GM19043 (cell line): ENCODE results near the gene DNAJA3.

ENCODE experiments used
- ATAC-seq: cut with Tn5 transposase; IDR thresholded peaks from one replicate; pipeline ENCODE4 v1.9.1; 2021; ENCODE audit warnings: low read depth; ENCODE audit not compliant: unreplicated experiment

DNAJA3 gene

DNA sequence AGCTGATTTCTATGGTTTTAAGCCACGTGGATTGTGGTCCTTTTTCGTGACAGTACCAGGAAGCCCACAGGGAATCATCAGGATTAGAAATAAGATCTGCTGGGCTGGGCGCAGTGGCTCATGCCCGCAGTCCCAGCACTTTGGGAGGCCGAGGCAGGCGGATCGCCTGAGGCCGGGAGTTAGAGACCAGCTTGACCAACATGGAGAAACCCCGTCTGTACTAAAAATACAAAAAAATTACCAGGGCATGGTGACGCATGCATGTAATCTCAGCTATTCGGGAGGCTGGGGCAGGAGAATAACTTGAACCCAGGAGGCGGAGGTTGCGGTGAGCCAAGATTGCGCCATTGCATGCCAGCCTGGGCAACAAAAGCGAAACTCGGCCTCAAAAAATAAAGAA is 42.2 kb downstream of the DNAJA3 start:
- no peak for ATAC-seq

DNA sequence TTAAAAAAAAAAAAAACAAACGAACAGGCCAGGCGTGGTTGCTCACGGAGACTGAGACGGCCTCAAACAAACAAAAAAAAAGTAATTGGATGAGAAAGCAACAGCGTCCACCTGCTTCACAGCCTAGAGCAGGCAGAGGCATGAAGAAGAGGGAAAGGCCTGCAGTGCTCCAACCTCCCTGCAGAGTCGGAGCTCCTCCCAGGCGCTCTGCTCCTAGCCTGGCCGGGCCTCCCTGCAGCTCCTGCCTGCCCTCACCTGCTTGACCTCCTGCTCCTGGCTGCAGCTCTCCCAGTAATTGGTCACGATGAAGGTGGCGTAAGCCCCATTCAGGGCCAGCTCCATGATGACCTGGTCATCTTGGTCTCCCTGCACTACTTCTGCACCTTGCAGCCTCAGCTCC is 43.3 kb downstream of the DNAJA3 start:
- no peak for ATAC-seq

DNA sequence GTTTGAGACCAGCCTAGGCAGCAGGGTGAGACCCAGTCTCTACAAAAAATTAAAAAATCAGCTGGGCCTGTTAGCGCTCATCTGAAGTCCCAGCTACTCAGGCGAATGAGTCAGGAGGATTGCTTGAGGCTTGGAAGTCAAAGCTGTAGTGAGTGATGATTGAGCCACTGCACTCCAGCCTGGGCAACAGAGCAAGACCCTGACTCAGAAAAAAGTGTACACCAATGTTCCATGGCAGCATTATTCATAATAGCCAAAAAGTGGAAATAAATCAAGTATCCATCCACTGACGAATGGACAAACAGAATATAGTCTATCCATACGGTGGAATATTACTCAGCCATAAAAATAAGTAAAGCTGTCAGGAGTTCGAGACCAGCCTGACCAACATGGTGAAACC is 46.2 kb downstream of the DNAJA3 start:
- ATAC-seq = no peak

DNA sequence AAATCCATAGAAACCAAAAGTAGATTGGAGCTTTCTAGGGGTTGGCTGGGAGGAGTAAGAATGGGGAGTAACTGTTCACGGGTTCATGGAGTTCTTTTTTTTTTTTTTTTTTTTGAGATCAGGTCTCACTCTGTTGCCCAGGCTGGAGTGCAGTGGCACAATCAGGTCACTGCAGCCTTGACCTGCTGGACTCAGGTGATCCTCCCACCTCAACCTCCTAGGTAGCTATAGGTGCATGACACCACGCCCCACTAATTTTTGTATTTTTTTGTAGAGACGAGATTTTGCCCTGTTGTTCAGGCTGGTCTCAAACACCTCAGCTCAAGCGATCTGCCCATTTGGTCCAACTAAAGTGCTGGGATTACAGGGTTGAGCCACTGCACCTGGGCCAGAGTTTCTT is 47.2 kb downstream of the DNAJA3 start:
- ATAC-seq = no peak

DNA sequence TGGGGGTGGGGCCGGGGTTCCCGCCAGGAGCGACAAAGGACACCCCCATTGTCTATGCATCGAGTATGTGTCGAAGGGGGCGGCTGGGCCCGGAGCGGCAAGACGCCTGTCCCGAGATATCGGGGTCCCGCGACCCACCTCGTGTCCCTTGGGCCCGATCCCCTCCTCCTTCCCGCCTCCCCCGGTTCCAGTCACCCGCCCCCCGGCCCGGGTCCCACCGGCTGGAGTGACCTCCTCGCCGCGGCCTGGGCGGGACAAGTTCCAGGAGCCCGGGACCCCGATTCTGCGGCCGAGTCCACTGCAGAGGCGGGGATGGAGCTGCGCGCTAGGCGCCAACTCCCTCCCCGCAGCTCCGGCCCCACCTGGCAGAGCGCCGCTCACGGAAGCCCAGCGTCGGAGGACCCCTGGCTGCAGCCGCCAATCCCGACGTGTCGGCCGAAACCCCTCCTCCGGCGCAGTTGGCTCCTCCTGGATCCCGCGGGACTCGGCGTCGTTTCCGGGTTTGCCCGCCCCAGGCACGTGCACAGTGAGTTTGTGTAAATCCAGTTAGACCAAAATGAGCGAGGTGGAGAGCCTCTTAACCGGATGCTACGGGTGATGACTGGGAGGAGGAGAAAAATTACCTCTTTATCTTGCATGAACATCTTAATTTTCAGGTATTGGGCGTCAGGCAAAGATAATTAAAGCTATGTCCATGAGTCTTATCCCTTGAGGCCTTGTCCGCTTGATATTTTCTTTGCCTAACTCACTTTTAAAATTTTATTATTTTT is 48.7 kb downstream of the DNAJA3 start, which contains the start of gene NMRAL1:
NMRAL1 (minus strand) TSS at position 434 of the 770 bp plus-strand sequence. CDS start 493 bp downstream, outside the sequence.
- ATAC-seq = peak; percentile 55

DNA sequence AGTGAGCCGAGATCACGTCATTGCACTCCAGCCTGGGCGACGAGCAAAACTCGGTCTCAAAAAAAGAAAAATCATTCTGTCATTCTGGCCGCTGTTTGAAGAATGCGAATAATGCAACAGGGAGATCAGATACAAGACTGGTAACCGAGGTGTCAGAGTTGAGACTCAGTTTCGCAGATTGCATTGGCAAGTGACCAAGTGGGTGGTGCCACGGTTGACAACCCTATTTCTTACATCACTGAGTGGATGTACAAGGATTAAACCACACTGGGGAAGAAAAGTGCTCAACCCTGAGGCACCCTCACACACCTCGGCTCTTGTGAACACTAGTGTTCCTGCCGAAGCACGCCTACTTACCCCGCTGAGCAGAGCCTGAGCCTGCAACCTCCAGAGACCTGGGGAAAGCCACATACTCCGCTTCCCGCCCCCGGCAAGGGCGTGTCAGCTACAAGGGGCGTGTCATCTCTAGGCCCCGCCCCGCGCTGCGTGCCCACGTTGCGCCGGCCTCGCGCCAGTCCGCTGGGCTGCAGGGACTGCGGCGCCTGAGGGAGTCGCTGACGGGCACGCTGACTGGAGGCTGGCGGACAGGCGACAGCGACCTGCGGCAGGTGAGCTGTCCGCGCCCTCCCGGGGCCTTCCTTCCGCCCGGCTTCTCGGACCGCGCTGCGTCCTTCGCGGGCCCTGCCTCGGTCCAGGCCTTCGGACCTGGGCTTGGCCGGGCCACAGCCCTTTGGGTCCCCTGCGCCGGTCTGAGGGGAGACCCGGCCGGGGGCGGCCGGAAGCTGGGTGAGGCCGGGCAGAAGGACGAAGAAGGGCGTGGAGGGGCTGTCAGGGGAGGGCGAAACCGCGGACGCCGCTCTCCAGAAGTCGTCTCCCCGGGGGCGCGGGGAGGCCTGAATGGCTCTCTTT is 50.5 kb downstream of the DNAJA3 start, which contains the start of gene HMOX2:
HMOX2 (plus strand) TSS at position 519 of the 909 bp plus-strand sequence. CDS start 29,127 bp downstream, outside the sequence.
- peak; percentile 79 for ATAC-seq

DNA sequence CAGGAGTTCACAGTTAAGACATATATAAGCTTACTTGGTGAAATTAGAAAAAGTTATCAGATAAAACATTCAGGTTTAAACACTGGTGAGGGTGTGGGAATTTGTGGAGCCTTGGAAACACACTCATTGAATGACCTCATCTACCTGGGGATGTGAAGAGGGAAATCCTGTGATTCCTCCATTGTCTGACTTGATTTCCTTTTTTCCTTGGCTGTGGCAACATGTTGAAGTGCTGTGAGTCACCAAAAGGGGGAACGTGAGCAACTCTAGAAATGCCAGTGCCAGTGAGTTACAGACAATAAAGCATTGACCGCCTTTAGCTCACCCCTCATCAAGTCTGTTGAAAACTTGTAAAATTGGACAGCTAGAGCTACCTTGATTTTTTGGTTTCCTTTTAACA is 52.3 kb downstream of the DNAJA3 start:
- no peak for ATAC-seq

DNA sequence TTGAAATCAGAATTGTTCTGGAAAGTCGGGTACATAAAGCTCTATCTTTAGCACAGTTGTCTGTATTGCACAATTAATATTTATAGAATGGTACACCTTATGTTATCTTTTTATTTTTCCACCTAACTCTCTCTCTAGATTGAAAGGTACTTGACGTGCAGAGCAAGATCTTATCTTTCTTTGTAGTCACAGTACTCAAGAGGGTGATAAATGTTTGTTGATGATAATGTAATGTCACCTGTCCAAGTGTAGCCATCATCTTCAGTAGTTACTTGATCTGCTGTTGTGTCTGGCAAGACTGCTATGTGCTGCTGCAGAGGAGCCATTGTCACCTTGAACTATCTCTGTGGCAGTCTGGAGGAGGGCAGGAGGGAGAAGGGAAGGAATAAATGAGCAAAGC is 55.9 kb downstream of the DNAJA3 start:
- ATAC-seq = no peak

DNA sequence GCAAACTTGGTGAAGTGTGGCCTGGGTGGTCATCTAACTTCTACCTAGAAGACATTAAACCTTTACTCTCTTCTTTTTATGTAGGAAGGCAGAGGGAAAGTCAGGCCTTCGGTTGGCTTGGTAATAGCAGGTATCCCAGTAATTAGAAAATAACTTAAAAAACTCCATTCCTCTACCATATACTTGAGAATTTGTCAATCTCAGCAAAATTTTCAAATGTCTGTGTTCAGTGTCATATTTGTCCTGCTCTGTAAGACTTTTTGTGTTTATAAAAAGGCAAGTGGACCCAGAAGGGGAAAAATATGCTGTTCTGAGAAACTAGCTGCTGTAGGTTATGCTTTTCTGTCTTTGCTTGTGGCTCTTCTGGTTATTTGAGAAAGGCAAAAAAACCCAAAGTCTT is 56.3 kb downstream of the DNAJA3 start:
- no peak for ATAC-seq

DNA sequence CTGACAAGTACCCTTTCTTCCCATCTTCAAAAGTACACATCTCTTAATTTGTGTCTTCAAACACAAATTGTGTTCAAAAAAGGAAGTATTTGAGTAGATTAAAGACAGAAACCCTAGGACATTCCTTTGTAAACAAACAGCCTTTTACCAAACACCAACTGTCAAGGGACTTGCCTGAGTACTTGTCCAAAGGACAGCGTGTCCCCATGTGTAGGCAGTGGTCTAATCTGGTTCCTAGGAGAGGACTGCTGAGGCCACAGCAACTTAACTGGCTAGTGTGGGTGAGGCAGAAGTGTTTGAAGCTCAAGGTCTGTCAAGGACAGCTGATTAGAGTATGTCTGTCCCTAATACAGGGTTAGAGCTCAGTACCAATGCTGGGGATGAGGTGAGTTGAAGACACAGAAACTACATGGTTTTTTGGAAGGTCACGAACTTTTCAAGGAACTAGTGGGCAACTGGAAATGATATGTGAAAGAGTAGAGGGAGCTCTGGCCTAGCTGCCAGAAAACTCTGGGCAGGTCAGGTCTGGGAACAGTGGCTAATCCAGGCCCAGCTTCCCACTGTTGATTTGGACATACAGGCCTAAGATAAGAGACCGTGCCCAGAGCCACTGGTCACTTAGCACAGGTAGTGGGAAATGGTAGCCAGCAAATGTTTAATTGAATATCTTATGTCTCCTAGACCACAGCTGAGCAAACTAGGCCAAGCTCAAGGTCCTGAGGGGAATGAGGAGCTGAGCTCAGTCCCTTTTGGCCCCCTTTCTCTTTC is 60.6 kb downstream of the DNAJA3 start:
- no peak for ATAC-seq

DNA sequence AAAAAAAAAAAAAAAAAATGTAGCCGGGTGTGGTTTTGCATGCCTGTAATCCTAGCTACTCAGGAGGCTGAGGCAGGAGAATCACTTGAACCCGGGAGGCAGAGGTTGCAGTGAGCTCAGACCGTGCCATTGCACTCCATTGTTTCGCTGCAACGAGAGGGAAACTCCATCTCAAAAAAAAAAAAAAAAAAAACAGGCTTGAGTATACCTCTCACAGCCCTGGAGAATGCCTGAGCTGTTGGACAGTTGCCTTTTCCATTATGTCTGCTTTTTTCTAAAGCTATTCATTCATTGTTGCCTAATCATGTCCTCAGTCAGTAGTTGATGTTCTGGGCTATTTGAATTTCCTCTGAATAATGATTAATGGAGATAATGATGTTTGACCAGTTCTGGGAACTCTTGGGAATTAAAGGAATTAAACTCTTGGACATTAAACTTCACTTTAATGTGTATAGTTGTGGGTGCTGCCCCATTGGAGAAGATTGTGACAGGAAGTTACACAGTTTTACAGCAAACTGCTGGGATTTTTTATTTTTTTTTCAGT is 62.4 kb downstream of the DNAJA3 start:
- no peak for ATAC-seq

DNA sequence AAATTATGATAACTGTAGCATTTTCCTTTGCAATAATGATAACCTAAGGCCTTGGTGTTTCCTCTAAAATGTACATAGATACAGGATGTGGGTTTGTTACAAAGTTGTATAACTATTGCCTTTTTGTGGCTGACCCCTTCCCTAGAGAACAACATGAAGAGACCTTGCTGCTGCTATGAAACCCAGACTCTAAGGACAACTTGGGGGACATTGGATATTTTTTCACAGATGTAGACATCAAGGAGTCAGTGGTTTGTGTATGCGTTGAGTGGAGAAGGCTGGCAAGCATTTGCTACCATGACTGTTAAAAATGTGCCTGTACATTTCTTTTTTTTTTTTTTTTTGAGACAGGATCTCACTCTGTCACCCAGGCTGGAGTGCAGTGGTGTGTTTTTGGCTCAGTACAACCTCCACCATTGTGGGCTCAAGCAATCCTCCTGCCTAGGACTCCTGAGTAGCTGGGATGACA is 62.9 kb downstream of the DNAJA3 start:
- ATAC-seq = no peak

DNA sequence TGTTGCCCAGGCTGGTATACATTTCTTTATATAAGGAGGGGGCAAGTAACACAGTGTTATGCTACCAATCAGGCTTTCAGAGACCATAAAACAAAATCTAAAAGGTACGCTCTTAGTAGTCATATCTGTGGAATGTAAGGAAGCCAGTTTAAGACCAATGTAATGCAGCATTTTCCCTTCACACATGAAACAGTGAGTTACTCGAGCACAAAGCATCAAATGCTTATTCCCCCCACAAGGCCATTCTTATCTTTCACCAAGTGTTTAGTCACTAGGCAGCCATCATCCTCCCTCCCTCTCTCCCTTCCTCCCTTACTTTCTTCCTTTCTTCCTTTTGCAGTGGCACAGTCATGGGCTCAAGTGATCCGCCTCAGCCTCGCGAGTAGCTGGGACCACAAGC is 63.4 kb downstream of the DNAJA3 start:
- ATAC-seq = no peak

DNA sequence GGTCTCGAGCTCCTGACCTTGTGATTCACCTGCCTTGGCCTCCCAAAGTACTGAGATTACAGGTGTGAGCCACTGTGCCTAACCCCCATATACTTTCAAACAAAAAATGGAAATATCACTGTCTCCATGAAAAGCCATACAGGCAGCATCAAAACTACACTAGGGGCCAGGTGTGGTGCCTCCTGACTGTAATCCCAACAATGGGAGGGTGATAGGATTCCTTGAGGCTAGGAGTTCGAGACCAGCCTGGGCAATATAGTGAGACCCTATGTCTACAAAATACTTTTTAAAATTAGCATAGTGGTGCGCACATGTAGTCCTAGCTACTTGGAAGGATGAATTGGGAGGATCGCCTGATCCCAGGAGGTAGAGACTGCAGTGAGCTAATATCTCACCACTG is 66.2 kb downstream of the DNAJA3 start:
- ATAC-seq = no peak

DNA sequence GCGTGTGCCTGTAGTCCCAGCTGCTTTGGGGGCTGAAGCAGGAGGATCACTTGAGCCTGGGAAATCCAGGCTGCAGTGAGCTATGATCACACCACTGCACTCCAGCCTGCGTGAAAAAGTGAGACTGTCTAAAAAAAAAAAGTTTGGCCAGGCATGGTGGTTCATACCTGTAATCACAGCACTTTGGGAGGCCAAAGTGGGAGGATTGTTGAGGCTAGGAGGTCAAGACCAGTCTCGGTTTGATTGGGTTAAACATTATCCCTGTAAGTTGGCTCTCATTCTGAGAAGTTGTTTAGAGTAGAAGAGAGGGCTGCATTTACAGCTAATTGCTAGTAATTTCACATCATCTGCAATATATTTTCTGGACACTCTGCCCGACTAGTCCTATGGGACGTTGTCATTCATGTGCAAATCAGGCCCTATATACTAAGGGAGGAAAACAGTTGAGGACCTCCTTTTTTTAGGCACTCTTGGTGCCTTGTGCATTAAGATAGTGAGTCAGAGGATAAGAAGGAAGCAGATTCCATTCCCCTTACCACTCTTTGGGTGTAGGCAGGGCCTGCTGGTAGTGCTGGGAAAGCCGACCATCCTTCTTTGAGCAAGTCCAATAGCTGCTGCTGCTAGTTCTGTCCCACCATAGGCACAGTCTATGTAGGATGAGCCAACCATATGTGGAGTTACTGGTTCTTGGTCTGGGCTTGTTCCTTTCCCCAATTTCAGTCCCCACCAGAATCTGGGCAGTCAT is 69.2 kb downstream of the DNAJA3 start:
- ATAC-seq = no peak

DNA sequence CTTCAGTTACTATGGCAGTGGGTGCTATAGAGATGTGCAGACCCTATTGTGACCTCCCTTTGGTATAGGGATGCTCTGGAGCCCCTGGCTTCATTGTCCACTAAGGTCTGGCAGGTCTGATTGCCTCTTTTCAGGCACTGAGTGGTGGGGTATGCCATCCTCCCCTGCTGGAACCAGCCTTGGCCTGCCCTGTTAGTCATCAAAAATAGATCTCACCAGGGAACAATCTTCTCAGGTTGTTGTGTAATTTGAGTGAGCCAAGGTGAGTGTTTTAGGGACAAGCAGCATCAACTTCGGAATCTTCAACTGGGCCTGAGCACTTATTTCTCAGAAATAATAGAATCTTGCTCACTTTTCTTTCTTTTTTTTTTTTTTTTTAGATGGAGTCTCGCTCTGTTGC is 70.1 kb downstream of the DNAJA3 start:
- no peak for ATAC-seq

DNA sequence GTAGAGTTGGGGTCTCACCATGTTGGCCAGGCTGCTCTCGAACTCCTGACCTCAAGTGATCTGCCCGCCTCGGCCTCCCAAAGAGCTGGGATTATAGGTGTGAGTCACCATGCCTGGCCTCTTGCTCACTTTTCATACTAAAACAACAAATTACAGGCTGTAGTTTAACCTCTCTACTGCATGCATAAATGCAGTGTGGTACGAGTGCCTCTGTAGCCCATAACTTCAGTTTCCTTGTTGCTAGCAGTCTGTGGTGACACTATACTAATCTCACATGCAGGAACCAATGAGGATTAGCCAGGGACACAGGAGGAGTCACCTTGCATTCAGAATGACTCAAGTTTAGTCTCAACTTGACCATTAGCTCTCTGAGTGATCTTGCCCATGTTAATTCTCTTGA is 70.6 kb downstream of the DNAJA3 start:
- ATAC-seq = no peak

DNA sequence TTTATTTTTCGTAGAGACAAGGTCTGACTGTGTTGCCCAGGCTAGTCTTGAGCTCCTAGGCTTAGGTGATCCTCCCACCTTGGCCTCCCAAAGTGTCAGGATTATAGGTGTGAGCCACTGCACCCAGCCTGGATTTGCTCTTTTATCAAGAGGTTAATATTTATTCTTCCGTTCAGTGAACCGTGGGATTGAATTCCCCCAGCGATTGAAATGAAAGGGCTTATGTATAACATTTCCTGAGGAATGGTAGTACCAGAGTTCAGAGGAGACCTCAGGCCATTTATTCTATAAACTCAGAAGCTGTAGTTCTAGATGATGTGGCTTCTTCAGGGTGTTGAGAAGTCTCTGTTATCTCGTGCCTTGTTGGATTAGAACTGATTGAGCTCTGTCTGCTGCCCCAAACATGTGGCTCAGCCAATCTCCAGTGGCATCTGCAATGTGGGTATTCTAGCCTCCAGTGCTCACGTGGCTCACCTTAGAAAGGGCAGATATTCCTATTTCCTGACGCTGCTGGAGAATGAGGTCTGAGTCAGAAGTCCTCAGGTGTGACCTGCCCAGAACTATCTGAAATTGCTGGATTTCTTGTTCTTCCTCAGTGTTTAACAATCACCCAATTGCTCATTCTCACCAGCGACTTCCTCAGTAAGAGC is 73.0 kb downstream of the DNAJA3 start:
- ATAC-seq = no peak

DNA sequence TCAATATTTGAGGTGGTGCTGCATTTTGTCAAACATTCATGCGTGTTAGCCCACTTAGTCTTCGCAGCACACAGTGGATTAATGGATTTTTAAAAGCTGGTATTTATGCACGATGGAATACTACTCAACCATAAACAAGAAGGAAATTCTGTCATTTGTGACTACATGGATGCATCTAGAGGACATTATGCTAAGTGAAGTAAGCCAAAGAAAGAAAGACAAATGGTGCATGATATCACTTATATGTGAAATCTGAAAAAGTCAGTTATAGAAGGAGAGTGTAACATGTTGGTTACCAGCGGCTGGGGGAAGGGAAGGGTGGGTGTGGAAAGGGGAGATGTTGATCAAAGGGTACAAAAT is 73.5 kb downstream of the DNAJA3 start:
- no peak for ATAC-seq
